ENCODE results near the gene OBSL1.

Gene OBSL1

DNA sequence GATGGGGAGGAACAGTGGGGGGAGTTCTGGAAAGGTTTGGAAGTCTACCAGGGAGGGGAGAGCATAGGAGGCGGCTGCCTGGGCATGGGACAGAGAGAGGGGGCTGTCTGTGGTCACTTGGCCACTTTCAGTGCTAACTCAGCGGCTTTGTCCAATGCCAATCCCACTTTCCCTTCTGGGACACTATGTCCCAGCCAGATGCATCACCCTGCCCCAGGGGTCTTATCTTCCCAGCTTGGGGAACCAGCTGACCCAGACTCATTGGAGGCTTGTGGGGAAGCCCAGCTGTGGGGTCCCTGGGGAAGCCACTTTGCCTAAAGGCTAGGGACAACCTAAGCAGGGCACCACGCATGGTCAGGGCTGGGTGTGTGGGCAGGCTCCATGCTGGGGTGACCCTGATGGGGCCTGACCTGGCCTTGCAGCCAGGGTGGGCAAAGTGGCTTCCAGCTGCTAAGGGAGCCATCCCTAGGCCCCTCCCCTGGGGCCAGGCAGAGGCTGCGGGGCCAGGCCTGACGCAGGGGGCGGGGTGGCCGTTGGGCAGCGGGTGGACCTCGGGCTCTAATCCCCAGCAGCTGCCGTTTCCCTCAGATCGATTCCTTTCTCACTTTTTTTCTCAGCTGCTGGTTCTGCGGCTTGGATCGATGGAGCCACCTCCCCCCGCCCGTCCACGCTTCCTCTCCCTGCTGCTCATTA, 58.7 kb downstream of the OBSL1 start:
- no peak for DNase-seq (ENCODE audit: low read depth)

DNA sequence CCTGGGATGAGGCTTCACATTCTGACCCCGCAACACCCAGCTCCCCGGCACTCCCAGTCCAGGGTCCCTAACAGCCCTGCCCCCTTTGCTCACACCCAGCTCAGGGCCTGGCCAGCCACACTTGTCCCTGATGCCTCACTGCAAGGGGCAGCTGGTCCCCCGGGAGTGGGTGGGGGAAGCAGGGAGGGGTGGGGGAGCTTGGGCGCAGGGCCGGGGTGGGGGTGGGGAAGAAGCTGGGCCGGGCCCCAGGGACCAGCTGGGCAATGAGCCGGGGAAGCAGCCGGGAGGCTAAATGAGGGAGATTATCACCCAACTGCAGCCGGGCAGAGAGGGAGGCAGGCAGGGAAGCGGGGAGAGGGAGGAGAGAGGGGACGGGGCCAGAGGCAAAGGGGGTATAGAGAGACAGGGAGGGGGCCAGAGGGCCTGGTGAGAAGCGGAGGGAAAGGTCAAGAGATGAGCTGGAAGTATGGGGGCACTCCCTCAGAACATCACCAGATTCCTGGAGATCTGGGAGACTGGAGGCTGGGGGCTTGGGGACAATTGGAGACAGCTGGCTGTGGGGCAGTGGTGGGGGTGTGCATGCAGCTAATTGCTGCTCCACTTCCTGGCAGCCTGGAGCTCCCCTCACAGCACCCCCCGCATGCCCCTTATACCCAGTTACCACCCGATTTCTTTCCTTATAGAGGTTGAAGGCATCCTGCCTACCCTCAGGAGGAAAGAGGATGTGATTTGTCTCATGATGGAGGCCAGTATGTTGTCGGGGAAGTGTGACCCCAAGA, 59.6 kb downstream of the OBSL1 start:
- no peak for DNase-seq (ENCODE audit: low read depth)

DNA sequence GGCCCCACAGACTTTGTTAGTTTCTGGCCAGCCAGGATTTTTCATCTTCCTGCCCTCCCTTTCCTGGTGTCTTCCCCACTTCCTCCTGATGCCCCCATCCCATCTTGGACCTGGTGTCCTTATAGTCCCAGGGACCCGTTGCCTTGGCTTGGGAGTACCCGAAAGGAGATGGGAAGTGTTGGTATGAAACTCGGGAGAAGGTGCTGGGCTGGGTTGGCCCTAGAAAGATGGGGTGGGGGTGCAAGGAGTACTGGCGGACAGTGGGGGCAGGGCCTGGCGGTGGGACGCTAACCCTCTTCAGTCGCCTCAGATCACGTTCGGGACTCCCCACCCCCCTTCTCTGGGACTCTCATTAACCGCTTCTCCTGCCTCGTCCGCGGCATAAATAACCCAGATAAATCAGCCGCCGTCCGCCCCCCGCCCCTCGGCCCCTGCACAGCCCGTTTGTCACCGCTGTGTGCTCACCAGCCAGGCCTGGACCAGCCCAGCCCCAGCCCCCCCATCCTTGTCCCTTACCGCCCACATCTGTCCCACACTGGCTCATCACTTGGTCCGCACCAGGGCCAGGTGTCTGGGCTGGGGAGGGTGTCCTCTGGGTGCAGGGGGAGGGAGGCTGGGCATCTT, 60.7 kb downstream of the OBSL1 start:
- DNase-seq (ENCODE audit: low read depth), result no peak

DNA sequence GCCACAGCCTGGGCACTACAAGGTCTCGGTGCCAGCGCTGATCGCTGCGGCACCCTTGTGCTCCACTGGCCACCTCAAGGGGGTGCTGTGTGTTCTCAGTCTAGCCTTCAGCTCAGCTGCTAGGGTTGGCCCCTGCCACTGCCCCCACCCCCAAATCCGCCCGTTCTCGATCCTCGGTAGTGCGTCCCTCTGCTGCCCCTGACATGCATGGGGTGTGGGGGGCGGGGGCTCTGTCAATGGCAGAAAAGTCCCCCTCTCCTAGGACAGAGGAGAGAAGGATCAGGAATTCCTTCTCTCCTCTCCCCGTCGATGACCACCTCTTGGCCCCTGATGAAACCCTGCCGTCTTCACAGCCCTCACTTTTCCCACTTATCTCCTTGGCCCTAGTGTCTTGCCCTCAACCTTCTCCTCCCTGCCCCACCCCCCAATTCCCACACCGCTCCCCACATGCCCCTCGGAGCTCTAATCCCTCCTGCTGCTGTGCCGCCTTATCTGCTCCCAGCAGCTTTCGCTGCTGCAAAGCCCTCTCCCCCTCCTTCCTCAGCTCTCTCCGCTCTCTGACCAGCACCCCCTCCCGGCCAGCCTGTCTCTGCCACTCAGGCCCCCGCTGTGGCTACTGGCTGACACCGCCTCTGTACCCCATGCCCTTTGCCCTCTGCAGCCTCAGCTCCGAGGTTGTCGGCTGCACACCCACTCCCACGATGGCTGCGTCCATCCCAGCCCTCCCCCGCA, 61.4 kb downstream of the OBSL1 start:
- DNase-seq (ENCODE audit: low read depth), result no peak

DNA sequence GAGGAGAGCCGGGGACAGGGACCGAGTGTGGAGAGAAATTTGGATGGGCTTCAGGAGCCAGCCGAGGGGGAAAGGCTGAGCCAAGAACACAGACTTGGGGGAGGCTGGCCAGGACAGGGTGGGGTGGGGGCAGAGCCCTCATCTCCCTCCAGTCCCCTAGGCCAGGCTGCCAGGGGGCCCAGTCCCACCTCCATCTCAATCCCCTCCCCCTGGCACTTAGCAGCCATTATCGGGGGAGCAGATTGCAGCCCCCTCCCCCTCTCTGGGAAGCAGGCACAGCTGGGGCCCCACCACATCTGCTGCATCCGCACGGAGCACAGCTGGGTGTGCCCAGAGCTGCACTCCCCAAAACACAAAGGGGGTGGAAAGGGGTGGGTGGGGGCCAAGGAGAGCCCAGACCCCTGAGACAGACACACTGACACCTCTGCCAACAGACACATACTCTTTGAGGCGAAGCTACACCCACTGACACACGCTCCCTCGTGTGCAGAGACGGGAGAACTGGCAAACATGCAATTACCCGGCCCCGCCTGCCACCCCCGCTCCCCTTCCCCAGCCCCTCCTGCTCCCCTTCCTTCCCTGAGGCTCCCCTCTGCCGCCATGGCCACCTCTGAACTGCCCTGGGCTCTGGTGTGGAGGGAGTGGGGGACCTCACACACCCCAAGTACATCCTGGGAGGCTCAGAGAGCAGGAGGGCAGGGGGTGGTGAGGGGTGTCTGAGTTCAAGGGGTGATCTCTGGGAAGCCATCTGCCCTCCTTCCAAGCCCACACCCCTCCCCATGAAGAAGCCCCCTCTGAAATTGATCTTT, 62.2 kb downstream of the OBSL1 start:
- DNase-seq (ENCODE audit: low read depth), result no peak

DNA sequence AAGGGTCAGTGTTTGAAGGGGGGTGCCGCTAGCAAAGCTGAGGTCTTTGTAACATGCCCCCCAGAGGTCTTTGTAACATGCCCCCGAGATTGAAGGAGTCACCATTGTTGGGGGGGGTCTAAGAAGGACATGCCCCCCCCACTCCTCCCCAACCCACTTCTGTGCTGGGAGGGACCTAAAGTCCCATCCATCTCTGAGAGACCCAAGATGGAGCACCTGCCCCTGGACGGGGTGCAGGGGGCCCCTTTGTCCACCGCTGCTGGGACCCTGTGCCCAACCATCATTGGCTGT, 63.0 kb downstream of the OBSL1 start:
- DNase-seq (ENCODE audit: low read depth), result no peak

DNA sequence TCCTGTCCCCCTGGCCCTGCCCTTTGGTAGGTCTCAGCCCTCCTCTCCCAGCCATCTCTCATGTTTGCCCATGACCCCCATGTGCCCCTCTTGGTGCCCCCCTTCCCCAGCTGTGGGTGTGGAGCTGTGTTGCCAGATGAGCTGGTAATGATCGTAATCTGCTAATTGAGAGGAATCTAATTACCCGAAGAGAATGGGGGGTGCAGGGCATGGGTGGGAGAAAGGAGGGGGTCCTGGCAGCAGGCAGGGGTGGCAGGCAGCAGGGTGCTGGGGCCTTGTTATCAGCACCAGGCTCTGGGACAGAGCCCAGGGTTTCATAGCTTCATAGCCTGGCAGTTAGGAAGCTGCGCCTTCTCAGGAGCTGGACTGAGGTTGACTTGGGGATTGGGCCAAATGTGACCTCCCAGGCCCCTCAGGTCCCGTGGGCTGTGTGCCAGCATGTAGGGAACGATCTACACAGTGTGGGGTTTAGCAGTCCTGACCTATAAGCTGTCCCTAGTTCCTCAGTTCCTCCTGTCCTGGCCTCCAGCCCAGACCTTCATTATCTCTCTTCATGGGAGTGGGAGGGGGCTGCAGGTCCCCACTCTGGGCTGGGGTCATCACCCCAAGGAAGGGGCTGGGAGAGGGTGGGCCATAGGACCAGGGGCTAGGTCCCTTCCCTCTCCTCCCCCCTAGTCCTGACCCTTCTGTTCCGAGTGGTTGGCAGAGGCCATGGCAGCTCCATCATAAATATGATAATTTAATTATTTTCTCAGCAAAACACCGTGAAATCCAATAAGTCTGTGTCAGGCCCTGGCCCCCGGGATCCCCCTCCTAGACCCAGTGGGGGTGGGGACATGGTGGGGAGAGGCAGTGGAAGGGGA, 63.5 kb downstream of the OBSL1 start:
- no peak for DNase-seq (ENCODE audit: low read depth)

DNA sequence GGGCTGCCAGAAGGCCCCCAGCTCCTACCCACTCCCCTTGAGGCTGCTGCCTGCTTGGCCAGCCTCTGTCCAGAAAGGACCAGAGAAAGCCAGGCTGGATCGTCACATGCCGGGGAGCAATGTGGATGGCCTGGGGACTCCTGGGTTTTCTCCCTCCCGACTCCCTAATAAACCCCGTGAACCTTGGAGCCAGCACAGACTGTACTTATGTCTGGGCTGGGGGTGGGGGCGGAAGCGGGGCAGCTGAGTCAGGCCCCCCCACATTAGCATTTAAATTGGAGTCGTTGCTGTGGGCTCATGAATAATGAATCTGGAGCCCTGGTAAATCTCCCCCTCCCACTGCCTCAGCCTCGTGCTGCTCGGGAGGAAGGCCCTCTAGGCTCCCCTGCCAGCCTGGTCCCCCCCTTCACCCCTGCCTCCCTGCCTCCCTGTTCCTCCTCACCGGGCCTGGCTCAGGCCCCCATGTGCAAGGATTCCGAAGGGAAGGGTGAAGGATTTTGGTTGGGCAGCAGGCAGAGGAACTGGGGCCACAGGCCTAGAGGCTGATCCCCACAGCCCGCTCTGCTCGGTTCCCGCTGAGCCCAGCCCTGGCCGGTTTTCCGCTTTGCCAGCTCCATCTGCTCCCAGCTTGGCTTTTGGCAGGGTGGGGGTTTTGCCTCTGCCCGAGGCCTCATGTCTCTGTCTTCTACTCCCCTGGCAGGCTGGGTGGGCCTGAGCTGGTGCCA, 64.4 kb downstream of the OBSL1 start:
- no peak for DNase-seq (ENCODE audit: low read depth)

DNA sequence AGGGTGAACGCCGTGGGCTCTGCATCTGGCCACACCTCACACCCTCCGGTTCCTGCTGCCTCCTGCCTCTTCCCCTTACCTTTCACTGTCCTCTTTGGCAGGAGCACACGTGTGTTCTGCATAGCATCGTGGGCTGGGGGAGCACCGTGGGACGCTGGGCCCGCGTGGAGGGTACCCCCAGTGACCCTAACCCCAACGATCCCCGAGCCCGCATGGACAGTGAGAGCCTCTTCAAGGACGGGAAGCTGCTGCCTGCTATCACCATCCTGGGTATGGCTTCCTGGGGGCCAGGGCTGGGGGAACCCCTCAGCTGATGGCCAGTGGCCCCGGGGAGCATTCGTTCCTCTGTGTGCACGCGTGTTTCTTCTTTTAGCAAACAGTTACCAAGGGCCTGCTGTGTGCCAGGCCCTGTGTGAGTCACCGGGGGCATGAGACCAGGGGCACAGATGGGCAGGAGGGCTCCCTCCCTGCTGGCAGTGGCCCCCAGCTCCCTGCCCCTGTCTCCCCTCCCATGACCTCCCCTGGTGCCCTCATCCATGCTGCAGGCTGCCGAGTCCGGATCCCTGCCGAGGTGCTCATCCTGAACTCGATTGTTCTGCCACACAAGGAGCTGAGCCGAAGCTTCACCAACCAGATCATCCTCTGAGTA, 65.1 kb downstream of the OBSL1 start:
- DNase-seq (ENCODE audit: low read depth), result no peak

DNA sequence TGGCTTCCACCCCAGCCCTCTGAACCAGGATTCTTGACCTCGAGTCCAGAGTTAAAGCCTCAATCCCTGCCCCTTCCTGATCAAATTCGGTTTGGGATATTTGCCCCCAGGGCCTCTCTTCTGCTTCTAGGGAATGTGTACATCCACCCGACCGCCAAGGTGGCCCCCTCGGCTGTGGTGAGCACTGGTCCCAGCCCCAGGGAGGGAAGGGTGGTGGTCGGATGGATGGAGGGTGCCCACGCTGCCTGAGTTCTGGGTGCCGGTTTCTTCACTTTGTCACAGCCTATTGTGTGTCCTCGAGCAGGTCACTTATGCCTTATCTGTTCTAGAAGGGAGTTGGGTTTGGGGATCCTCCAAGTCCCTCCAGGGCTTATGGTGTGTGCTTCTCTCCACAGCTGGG, 65.8 kb downstream of the OBSL1 start:
- no peak for DNase-seq (ENCODE audit: low read depth)

DNA sequence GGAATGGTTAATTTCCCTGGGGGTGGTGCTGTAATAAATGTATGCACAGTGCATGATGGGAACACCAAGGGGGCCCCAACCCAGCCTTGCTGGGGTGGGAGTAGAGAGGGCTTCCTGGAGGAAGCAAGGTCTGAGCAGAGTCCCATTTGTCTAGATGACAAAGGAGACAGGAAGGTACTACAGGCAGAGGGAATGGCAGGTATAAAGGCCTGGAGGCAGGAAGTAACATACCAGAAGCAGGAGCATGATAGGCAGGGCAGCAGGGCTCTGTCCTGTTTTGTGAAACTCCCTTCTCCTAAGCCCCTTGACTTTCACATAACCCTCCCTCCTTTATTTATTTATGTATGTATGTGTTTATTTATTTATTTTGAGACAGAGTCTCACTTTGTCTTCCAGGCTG, 68.7 kb downstream of the OBSL1 start:
- DNase-seq (ENCODE audit: low read depth), result no peak

DNA sequence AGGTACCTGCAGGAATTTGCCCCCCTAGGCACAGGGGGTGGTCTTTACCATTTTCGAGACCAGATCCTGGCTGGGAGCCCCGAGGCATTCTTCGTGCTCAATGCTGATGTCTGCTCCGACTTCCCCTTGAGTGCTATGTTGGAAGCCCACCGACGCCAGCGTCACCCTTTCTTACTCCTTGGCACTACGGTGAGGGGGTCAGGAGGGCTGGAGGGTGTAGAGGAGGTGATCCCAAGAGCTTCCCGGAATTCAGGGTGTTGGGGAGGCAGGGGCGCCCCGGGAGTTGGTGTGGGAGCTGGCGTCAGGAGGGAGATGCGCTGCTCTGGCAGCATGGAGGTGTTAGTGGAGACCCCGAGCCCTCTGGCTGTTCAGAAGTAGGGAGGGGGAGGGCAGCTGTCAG, 69.5 kb downstream of the OBSL1 start:
- DNase-seq (ENCODE audit: low read depth), result no peak
